Sigmoid colon (tissue), 3 donors: ENCODE data around the gene CHST14.

Experiments used
- POLR2A ChIP-seq, 2 donors: fragments of 450-650 bp; IDR thresholded peaks; one replicate each; pipeline ENCODE4 v1.6.1; 2016; ENCODE audit warnings: antibody characterized with exemption in 2 of 2, mild to moderate bottlenecking in 2 of 2, moderate library complexity in 2 of 2
- TF ChIP-seq, protein P1 (sequence below), 4 experiments: fragments of 450-650 bp in 3 of 4; fragments of 200-600 bp in 1 of 4; IDR thresholded peaks; one replicate each; pipeline ENCODE4 v1.5.1; 2016 to 2019; ENCODE audit warnings: antibody characterized with exemption in 4 of 4, mild to moderate bottlenecking in 3 of 4, moderate library complexity in 2 of 4

- no peak for TF ChIP-seq POLR2A (IDR thresholded peaks at IDR 0.05)
- TF ChIP-seq, protein P1, sequence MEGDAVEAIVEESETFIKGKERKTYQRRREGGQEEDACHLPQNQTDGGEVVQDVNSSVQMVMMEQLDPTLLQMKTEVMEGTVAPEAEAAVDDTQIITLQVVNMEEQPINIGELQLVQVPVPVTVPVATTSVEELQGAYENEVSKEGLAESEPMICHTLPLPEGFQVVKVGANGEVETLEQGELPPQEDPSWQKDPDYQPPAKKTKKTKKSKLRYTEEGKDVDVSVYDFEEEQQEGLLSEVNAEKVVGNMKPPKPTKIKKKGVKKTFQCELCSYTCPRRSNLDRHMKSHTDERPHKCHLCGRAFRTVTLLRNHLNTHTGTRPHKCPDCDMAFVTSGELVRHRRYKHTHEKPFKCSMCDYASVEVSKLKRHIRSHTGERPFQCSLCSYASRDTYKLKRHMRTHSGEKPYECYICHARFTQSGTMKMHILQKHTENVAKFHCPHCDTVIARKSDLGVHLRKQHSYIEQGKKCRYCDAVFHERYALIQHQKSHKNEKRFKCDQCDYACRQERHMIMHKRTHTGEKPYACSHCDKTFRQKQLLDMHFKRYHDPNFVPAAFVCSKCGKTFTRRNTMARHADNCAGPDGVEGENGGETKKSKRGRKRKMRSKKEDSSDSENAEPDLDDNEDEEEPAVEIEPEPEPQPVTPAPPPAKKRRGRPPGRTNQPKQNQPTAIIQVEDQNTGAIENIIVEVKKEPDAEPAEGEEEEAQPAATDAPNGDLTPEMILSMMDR (IDR thresholded peaks at IDR 0.05), result no peak
These were observed 20.7 kb upstream of the CHST14 start for GRCh38 chr15:40450047-40450446.
